GM23338 (cell line): ENCODE data around the gene BANK1.

Experiments
- CTCF ChIP-seq, 2 experiments: fragments of 200-600 bp in 1 of 2; sonication (generic) in 1 of 2; conservative IDR thresholded peaks; 2 replicates each; pipeline versions ENCODE4 v1.5.1 to v1.6.1; 2016 to 2017; ENCODE audit warnings: antibody characterized with exemption in 2 of 2, low read depth in 2 of 2, mild to moderate bottlenecking in 2 of 2, moderate library complexity in 1 of 2
- EZH2 ChIP-seq: fragments of 200-600 bp; sonication (generic); IDR thresholded peaks from one replicate; pipeline ENCODE4 v1.8.0; 2017; ENCODE audit warnings: antibody characterized with exemption, mild to moderate bottlenecking, low read depth; ENCODE audit not compliant: unreplicated experiment
- POLR2AphosphoS5 ChIP-seq: IDR thresholded peaks from 2 replicates; pipeline ENCODE4 v1.6.1; 2016; ENCODE audit warnings: antibody characterized with exemption, low read depth

GRCh38 chr4:102007959-102008425 lies 217.5 kb downstream of the BANK1 start:
- TF ChIP-seq EZH2 (no peak), CTCF (conservative IDR thresholded peaks at IDR 0.05; ENCODE audit: low read depth in 2 of 2) (no peak), POLR2AphosphoS5 (no peak)
